HepG2 (cell line): Measurements from ENCODE around the gene MCM3. TPM values are rescaled to one million over a fixed set of nuclear protein-coding genes. Genes with fewer than 3 reads are reported as not detected.

Experiments used
- ARID3A ChIP-seq: IDR thresholded peaks from 2 replicates; pipeline ENCODE4 v1.6.1; 2012; ENCODE audit warnings: low read depth, low read length, improper control_type of control experiment
- CEBPB ChIP-seq: IDR thresholded peaks from 2 replicates; pipeline ENCODE4 v1.6.1; 2011; ENCODE audit warnings: low read depth, low read length, improper control_type of control experiment, borderline replicate concordance
- EZH2 ChIP-seq: conservative IDR thresholded peaks from 2 replicates; pipeline ENCODE4 v1.6.1; 2012; ENCODE audit warnings: mild to moderate bottlenecking, low read depth, low read length, moderate library complexity
- FOXJ3 ChIP-seq: sonication (generic); formaldehyde crosslinking; IDR thresholded peaks from 2 replicates; pipeline ENCODE4 v1.4.0; 2020; ENCODE audit warnings: missing genetic modification reagents, mild to moderate bottlenecking, borderline replicate concordance
- GATAD1 ChIP-seq: IDR thresholded peaks from 2 replicates; pipeline ENCODE4 v1.6.1; 2016; ENCODE audit warnings: missing genetic modification reagents, missing compliant biosample characterization
- GMEB1 ChIP-seq: sonication (generic); formaldehyde crosslinking; IDR thresholded peaks from 2 replicates; pipeline ENCODE4 v1.5.1; 2020; ENCODE audit warnings: missing genetic modification reagents, mild to moderate bottlenecking, borderline replicate concordance
- HIC2 ChIP-seq: sonication (generic); formaldehyde crosslinking; IDR thresholded peaks from 2 replicates; pipeline ENCODE4 v1.9.0; 2022; ENCODE audit warnings: low read depth, missing genetic modification reagents
- KLF16 ChIP-seq, 2 experiments: sonication (generic) in 1 of 2; formaldehyde crosslinking in 1 of 2; IDR thresholded peaks; 2 replicates each; pipeline versions ENCODE4 v1.6.1 to v1.8.0; 2016 to 2023; ENCODE audit warnings: missing genetic modification reagents in 2 of 2, missing compliant biosample characterization in 1 of 2
- MAF1 ChIP-seq: sonication (generic); formaldehyde crosslinking; IDR thresholded peaks from 2 replicates; pipeline ENCODE4 v1.5.0; 2020; ENCODE audit warnings: missing genetic modification reagents, borderline replicate concordance
- MLXIP ChIP-seq: sonication (generic); formaldehyde crosslinking; IDR thresholded peaks from 2 replicates; pipeline ENCODE4 v1.9.0; 2021; ENCODE audit warnings: missing genetic modification reagents, borderline replicate concordance
- NFIB ChIP-seq: sonication (generic); formaldehyde crosslinking; IDR thresholded peaks from 2 replicates; pipeline ENCODE4 v1.9.0; 2021; ENCODE audit warnings: missing genetic modification reagents, mild to moderate bottlenecking, borderline replicate concordance
- NFYC ChIP-seq: IDR thresholded peaks from 2 replicates; pipeline ENCODE4 v1.6.1; 2016; ENCODE audit warnings: missing genetic modification reagents, missing compliant biosample characterization
- SOX13 ChIP-seq, 3 experiments: fragments of 450-650 bp in 1 of 3; sonication (generic) in 1 of 3; formaldehyde crosslinking in 1 of 3; IDR thresholded peaks in 2 of 3; conservative IDR thresholded peaks in 1 of 3; 2 replicates each; pipeline versions ENCODE4 v1.5.0 to v1.6.1; 2016 to 2020; ENCODE audit warnings: antibody characterized with exemption in 1 of 3, mild to moderate bottlenecking in 1 of 3, missing compliant biosample characterization in 1 of 3, missing genetic modification reagents in 1 of 3, moderate library complexity in 1 of 3
- ZMYM4 ChIP-seq: sonication (generic); formaldehyde crosslinking; IDR thresholded peaks from 2 replicates; pipeline ENCODE4 v1.8.1; 2023; ENCODE audit warnings: mild to moderate bottlenecking, missing genetic modification reagents
- ZNF18 ChIP-seq: sonication (generic); formaldehyde crosslinking; IDR thresholded peaks from 2 replicates; pipeline ENCODE4 v1.8.0; 2022; ENCODE audit warnings: mild to moderate bottlenecking, missing genetic modification reagents; ENCODE audit not compliant: insufficient replicate concordance
- ZNF20 ChIP-seq: sonication (generic); formaldehyde crosslinking; IDR thresholded peaks from 2 replicates; pipeline ENCODE4 v1.4.0; 2020; ENCODE audit warnings: mild to moderate bottlenecking, moderate library complexity, missing genetic modification reagents
- ZNF703 ChIP-seq: sonication (generic); formaldehyde crosslinking; IDR thresholded peaks from 2 replicates; pipeline ENCODE4 v1.5.1; 2020; ENCODE audit warnings: missing genetic modification reagents, mild to moderate bottlenecking, moderate library complexity, borderline replicate concordance
- polyA plus RNA-seq, 8 experiments: library from polyadenylated mRNA; depleted of rRNA in 3 of 8; stranded (reverse) in 7 of 8; unstranded in 1 of 8; fragments of >200 nt; fragmentation: Illumina TruSeq in 4 of 8; extraction: Trizol in 4 of 8; gene quantifications; 2 replicates each; pipeline versions ENCODE4 v1.2.1 to v1.2.3, GENCODE V29; 2011 to 2016; ENCODE audit warnings: low read depth in 4 of 8, missing spikeins in 1 of 8, mixed read lengths in 1 of 8; ENCODE audit not compliant: insufficient read depth in 1 of 8
- total RNA-seq, 5 experiments: library from RNA; depleted of rRNA; stranded (reverse); fragments of >200 nt; fragmentation: Illumina TruSeq; extraction: Trizol; gene quantifications; 2 replicates each; pipeline ENCODE4 v1.2.3, GENCODE V29; 2016; ENCODE audit warnings: low read depth in 1 of 5

Gene MCM3
- total and polyA plus RNA-seq, 2 of the 13 experiments (the other 11 are each of a cell fraction or from before 2014, with no cell fraction given), result 164 to 288 TPM

GRCh38 chr6:52285177-52286068 lies 881 bp upstream of the MCM3 start (continued):
- TF ChIP-seq MAF1 (CRISPR knock-in tag), result 0 out of 2 replicates have a peak, but pooled peaks have one; percentile 55
- no peak for TF ChIP-seq GMEB1 (CRISPR knock-in tag)
- TF ChIP-seq NFIB (CRISPR knock-in tag), result no peak
- TF ChIP-seq KLF16 (CRISPR knock-in tag; IDR thresholded peaks at IDR 0.05), result no peak
- no peak for TF ChIP-seq HIC2 (CRISPR knock-in tag)
- TF ChIP-seq ZMYM4 (CRISPR knock-in tag), result no peak
- TF ChIP-seq GATAD1 (CRISPR knock-in tag), result no peak
- peak; percentile 36; the same call in 1 of the 2 replicates for TF ChIP-seq CEBPB
- TF ChIP-seq MLXIP (CRISPR knock-in tag), result no peak
- 0 out of 2 replicates have a peak, but pooled peaks have one; percentile 54 for TF ChIP-seq ZNF20 (CRISPR knock-in tag)
- no peak for TF ChIP-seq EZH2
- TF ChIP-seq SOX13 (IDR thresholded peaks at IDR 0.05), result no peak
- no peak for TF ChIP-seq SOX13 (CRISPR knock-in tag; conservative IDR thresholded peaks at IDR 0.05 in 1 of 2, IDR thresholded peaks at IDR 0.05 in 1 of 2)
- peak; percentile 72; the same call in 1 of the 2 replicates for TF ChIP-seq FOXJ3 (CRISPR knock-in tag)
- no peak for TF ChIP-seq NFYC (CRISPR knock-in tag)
- no peak for TF ChIP-seq ZNF18 (CRISPR knock-in tag)
- no peak for TF ChIP-seq ZNF703 (CRISPR knock-in tag)
- no peak for TF ChIP-seq ARID3A
